G401 (cell line): ENCODE results near the gene REPS1. TPM values are rescaled to one million over a fixed set of nuclear protein-coding genes. Genes with fewer than 3 reads are reported as not detected.

Source experiments
- DNase-seq: peaks from one replicate; pipeline ENCODE4 v3.0.0-alpha.2; 2015; ENCODE audit warnings: low spot score
- in situ Hi-C: cut with HindIII; loops from 2 replicates; pipeline ENCODE4 v1.10.0; 2016; ENCODE audit warnings: low sequenced_read_pairs, mixed read lengths
- total RNA-seq: library from RNA; depleted of rRNA; stranded (reverse); fragments of >200 nt; shearing (Covaris generic); gene quantifications from 2 replicates; pipeline ENCODE4 v1.2.3, GENCODE V29; 2014

The REPS1 gene
- total RNA-seq, 1 experiment from 2014 or later = 46.0 TPM

DNA sequence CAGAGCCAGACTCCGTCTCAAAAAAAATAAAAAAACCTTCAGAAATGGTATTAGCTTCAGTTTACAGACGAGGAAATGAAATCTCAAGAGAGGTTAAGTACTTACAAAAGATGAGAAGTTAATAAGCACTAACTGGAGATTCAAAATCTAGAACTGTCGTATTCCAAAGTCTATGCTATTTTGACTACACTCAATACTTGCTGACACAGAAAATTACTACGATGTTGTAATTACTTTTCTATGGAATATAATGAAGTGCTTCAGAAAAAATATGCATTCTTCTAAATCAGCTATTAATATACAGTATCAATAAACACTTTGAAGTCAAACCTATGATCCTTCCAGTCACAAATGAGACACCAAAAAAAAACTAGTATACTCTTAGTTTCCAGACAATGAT is 12.2 kb downstream of the REPS1 start:
- in situ Hi-C loops = no loop called here
- no peak for DNase-seq

DNA sequence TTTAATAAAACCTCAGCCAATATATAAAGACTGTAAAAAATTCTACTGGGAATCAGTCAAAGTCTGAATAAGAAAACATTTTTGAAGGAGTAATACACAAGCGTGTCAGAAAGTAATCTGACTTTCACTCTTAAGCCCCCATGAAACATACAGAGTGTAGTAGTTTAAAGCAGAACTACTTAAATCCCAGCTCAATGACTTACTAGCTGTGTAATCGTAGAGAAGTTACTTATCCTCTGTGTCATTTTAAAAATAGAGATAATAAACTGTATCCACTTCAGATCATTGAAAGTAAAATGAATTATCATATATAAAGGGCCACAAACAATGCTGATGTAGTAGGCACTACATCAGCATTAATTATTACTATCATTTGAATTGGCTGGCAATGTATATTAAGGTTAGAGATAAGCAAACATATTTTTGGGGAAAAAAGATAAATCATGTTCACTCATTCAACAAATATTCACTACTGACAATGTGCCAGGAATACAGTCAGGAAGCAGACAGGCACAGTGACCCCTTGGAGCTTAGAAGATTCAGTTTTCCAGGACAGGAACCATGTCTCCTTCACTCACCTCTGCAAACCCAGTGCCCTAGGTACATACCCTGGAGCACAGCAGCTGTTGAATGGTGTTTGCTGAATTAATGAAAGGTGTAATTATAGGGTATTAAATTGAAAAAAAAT is 14.4 kb downstream of the REPS1 start:
- in situ Hi-C loops = no loop called here

DNA sequence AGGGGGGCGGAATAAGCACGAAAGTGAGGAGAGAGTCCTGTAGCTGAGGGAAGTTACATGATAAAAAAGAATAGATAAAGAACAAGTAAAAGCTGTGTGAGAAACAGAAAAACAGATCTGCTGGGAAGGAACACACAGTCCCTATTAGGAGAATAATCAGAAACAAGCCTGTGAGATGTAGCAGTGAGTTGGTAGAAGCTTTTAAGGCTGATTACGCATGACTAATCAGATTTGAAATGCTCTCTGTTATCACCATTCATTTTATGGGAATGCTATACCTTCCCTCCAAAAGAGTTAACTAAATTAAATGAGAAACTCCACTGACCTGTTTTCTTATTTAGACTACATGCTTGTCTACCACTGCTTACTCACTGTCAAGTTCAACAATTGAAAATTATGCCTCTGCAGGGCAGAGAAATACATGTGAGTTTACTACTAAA is 15.8 kb downstream of the REPS1 start:
- in situ Hi-C loops = no loop called here
- DNase-seq = no peak

More for the DNA sequence above, 14.4 kb downstream of the REPS1 start:
- DNase-seq = no peak

DNA sequence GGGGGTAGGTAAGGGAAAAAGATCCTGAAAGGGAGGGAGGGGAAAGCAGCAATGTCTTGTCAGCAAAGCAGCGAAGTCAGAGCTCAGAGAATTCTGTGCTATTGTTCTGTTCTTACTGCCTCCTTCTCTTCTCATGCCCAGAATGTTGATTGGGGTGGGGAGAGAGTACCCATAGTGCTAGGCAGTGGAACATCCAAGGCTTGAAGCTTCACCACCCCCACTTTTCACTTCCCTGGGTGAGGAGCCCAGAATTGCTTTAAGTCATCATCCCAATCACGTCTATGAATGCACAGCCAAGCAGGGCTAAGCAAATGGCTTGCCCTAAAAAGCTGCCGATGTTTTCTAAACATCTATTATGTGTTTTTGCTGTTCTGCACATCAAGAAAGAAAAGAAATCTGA is 16.5 kb downstream of the REPS1 start:
- in situ Hi-C loops = no loop called here
- peak; percentile 47 for DNase-seq

DNA sequence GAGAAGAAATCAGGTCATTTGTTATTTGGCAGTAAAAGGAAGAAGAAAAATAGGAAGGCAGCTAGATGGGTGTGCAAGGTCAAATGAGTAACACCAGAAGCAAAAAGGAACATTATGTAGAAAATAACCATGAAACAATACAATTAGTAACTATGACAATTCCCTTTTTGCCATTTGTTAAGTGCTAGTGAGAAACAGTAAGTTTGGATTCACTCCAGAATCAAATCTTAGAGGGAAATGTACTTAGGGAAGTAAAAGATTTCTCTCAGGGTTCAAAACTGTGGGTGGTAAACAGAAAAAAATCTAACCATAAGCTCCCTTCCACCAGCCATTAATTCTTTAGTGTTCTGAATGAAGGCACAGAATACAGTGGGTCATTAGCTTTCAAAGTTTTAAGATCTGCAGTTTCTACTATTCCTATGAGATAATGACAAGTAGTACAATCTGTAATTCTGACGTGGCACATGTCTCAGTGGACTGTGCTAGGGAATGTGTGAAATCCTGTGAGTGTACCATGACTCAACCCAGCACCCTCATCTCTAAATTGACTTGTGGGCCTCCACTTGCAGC is 17.1 kb downstream of the REPS1 start:
- in situ Hi-C loops = no loop called here
- DNase-seq = no peak

DNA sequence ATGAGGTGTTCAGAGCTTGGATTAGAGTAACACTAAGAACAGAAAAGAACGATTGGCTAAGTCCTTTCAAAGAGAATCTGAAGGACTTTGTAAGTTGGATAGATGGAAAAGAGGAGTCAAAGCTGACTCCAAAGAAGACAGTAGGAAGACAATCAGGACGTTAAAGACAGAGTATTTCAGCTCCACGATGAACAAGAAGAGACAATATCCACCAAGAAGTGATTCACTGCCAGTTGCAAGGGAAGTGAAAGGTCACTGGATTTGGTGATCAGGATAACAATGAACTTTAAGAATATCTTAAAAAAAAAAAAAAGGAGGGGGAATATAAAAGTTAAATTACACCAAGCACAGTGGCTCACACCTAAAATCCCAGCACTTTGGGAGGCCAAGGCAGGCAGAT is 17.9 kb downstream of the REPS1 start:
- in situ Hi-C loops = no loop called here
- DNase-seq = no peak

DNA sequence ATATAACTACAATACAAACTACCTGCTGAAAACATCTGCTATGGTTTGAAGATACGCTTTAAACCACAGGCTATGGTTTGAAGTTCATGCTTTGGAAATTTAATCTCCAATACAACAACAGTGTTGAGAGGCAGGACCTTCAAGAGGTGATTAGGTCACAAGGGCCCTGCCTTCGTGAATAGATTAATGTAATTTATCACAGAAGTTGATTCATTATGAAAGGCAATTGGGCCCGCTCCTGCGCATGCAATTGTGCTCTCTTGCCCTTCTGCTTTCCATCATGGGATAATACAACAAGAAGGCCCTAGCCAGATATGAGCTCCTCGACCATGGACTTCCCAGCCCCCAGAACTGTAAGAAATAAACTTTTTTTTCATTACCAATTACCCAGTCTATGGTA is 21.2 kb downstream of the REPS1 start:
- in situ Hi-C loops = no loop called here
- no peak for DNase-seq

DNA sequence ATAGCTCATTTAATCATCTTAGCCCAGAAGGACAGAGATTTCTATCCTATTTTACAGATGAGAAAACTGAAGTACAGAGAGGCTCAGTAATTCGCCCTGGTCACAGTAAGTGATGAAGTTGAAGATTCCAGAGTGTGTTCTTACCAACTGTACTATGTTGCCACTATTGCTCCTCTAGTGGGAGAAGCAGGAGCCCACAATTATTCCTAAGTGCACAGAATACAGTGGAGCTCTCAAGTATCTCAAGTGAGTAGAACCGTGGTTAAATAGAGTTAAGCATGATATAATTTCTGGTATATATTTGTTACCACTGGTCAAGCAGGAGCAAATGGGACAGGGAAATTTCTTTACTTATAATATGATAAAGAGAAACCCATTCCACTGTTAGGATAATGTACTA is 22.1 kb downstream of the REPS1 start:
- no peak for DNase-seq
- in situ Hi-C loops = no loop called here

DNA sequence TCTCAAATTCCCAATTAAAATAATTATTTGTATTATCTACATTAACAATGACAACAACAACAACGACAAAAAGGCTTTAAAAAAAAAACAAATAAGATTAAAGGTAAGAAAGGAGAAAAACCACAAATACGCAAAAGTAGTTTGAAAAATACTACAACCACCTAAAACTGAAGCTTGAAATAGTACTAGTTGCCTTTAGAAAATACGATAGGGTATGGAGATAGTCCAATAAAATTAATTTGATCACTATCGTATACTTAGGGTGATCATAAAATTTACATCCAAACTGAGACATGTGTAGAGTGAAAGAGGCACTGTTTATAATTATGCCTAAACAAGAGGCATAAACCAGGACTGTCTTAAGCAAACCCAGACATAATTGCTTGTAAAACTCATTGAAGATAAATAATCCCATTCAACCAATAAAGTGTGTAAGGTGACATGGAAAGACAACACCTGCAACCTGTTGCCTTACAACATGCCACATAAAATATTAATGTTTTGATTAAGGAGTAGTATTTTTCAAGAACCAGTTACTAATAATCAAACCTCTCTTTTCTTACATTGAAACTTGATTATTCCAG is 22.7 kb downstream of the REPS1 start:
- in situ Hi-C loops = no loop called here

DNA sequence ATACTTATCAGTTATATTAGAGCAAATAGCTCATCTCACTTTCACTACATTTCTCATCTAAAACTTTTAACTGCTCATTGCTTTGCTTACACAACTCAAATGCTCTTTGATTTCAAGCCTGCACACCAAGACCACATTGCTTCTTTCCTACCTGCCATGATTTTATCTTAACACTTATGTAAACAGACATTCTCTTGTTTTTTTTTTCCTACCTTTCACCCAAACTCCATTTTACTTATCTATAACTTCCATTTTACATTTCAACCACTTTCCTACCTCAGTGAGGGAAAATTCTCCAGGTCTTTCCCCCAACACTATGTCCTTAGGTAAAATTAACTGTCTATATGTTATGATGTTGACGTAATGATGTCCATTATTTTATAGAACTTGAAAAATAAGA is 24.0 kb downstream of the REPS1 start:
- no peak for DNase-seq
- in situ Hi-C loops = no loop called here

More for the DNA sequence above, 22.7 kb downstream of the REPS1 start:
- DNase-seq = no peak

DNA sequence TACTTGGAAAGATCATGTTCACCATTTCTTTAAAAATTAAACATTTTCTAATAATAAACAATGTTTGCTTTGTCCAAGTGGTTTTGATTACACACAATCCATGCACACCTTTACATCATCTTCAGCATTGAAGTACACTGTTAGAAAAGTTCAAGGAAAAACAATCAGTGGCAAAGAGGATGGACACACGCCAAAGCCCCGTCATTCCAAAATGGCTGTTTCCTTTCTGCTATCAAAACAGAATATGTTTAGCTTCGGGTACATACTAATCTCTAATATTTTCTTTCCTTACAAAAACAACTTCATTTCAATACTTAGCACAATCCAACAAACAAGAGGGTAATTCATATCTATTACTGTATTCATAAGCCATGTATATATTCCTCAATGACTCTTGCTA is 24.5 kb downstream of the REPS1 start:
- in situ Hi-C loops = no loop called here
- no peak for DNase-seq

DNA sequence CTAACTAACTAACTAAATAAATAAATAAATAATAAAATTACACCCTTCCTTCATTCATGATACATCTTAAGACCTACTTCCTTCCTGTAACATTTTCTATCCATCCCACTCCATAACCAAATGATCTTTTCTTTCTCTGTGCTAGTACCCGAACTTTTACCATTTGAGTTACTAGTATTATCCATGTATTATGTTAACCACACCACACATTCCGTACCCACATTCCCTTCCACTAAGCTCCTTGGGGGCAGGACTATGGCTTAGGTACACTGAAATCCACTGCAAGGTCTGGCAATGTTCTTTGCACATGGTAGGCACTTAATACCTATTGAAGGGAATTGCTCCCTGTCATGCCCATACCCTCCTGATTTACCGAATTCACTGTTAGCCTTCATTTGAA is 24.9 kb downstream of the REPS1 start:
- no peak for DNase-seq
- in situ Hi-C loops = no loop called here

DNA sequence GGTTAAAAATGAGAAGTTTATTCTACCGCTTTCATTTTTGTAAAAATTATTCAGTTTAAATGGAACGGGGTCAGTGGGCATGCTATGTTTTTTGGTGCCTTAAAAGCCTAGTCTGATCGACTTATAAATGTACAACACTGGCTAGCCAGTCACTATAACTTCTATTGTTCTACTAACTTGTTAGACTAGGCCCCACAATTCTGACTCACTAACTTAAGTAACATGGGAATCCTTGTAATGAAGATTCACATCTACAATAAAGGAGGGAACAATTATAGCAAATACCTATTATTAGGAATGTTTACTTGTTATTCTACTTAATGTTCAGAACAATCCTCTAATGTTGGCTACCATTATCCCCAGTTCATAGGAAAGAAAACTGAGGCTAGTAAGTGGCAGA is 28.5 kb downstream of the REPS1 start:
- in situ Hi-C loops = no loop called here
- DNase-seq = no peak

DNA sequence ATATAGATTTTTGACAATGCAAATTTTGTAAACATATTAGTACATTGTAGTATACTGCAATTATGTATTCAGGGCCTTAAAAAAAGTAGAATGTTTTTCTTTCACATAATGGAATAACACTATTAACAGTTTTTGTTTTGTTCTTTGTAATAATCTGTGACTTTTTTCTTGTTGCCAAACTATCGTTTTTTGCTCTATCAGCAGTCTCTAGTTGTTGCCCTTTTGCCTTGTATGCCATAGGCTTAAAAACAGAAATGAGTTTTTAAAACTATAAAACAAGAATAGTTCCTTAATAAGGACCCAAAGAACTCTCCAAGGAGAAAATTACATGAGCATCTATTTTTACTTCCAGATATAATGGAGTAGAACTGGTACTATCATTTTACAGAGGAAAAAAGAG is 29.5 kb downstream of the REPS1 start:
- in situ Hi-C loops = no loop called here
- no peak for DNase-seq

DNA sequence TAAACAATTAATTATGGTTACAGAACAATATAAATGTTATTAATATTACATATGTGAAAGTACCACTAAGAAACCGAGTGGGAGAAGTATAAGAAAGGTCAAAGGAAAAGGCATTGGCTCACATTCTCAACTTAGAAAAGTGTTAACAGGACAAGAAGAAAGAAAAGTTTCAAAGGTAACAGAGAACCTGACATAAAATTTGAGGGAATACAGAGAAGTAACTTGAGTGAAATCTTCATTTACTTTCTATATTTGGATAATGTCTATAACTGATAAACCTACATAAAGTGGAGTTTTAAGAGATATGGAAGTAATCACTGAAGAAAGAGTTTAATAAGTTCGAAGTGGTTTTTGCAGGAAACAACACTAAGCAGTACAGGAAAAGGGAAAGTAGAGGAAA is 30.1 kb downstream of the REPS1 start:
- in situ Hi-C loops = no loop called here
- DNase-seq = no peak

DNA sequence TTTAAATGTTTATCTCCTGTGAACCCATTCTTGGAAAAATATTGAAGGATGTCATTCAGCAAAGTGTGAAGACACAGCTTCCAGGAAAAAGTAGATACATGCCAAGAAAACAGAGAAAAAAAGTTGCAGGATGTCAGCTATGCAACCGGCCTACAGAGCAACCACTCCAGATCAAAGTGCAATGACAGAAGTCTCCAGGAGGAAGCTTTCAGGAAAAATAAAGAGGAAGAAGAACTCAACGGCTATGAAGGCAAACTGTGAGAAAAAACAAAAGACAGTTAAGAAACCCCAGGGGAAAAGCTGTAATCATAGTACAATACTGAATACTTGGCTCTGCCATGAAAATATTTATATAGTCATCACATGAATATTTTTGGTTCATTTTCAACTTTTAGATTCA is 30.6 kb downstream of the REPS1 start:
- in situ Hi-C loops = no loop called here
- DNase-seq = no peak

DNA sequence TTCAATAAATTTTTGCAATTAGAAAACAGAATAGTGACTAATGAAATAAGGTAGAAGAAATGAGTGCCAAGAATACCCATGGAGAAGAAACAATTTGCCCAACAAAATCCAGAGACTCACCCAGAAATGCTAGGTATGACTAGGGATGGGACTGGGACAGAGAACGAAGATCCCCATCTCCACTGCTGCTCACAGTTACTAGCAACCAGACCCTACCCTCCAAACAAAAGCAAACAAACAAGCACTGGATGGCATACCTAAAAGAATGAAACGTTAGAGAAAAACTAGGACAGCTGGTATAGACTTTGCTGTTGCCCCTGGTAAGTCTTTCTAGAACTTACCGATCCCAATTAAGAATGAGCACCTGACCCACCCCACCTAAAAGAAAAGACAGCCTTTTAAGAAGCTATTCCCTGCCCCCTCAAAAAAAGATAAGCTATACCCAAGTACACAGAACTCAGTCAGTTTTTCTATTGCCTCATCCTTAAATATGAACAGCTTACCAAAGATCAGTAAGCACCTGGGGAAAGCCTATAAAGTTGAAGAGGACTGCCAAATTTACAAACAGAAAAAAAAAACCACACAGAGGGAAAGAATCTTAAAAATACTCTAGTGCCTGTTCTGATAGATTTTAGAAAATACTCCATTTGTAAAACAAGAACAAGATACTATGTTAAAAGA is 31.7 kb downstream of the REPS1 start:
- in situ Hi-C loops = no loop called here
- no peak for DNase-seq

DNA sequence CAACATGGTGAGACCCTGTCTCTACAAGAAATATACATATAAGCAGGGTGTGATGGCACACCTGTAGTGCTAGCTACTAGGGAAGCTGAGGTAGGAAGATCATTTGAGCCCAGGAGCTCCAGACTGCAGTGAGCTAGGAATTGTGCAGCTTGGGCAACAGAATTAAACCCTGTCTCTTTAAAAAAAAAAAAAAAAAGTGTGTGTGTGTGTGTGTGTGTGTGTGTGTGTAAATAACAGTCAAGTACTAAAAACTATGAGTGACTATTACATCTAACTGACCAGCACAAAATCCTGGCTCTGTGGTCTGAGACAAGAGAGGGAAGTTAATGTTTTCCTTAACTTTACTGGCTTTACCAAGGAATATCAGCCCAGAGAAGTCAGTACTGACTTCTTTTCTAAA is 32.8 kb downstream of the REPS1 start:
- DNase-seq = no peak
- in situ Hi-C loops = no loop called here

DNA sequence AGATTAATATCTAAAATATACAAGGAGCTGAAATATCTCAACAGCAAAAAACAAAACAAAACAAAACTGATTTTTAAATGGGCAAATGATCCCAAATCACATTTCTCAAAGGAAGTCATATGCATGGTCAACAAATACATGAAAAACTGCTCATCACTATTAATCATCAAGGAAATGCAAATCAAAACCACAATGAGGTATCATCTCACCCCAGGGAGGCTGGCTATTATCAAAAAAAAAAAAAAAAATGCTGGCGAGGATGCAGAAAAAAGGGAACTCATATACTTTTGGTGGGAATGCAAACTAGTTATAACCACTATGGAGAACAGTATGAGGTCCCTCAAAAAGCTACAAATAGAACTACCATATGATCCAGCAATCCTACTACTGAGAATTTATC is 34.6 kb downstream of the REPS1 start:
- no peak for DNase-seq
- in situ Hi-C loops = no loop called here

DNA sequence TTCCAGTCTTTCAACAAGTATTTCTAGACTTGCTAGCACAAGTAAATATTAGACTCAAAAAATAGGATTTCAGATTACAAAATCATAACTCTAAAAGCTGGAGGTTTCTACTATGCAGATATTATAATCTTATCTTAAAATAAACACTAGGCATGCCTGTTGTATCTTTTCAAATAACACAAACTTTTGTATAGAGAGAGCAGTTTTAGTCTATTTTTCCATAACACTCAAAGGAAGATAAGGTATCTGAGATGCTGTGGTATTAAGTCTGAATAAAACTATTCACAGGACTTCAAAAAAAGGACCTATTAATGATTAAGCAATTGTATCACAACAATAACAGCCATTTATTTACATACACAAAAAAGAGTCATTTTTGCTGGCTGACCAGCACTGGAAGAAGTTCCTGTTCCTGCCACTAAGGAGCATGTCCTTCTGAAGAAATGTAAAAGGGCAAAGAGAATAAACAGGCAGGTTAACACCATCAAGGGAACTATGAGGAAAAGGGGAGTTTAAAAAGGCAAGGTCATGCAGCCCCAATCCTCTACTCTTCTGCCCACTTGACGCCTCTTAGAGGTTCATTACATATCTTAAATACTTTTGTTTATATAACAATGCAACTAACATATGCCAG is 39.4 kb downstream of the REPS1 start:
- in situ Hi-C loops = no loop called here
- no peak for DNase-seq
